ENCODE results near the gene CHTOP.
A peak's percentile ranks its signal among the peaks of the same experiment; 100 is the strongest.
"Not testable (repeated sequence)": the region's sequence is repeated elsewhere in the genome, so short reads cannot be mapped to it uniquely, and the experiment has no call there.

The CHTOP gene, protein sequence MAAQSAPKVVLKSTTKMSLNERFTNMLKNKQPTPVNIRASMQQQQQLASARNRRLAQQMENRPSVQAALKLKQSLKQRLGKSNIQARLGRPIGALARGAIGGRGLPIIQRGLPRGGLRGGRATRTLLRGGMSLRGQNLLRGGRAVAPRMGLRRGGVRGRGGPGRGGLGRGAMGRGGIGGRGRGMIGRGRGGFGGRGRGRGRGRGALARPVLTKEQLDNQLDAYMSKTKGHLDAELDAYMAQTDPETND

GRCh38 chr1:153633754-153634665 is at the start of gene CHTOP:
Gene CHTOP (plus strand): TSS chr1:153634066. CDS start chr1:153636589, 2,523 bp downstream.
- peak; percentile 97 for DNase-seq

GRCh38 chr1:153585006-153585405 is 48.9 kb upstream of the CHTOP start:
- DNase-seq, result no peak

DNA sequence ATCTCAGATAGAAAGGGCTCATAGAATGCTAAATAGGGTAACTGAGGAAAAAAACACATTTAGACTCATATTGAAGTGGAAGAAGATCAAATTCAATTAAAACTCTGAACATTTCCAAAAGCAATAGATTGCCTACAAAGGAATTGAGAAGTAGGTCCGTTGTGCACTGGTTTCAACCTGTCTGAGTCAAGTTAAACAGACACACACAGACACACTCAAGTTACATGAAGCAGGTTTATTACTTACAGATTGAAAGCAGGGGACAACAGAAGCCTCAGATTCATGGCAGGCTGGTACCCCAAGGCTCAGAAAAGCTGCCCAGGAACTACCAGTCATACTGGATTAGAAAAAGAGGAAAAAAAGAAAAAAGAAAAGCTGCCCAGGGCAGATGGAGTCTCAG is 47.5 kb upstream of the CHTOP start:
- no peak for DNase-seq

DNA sequence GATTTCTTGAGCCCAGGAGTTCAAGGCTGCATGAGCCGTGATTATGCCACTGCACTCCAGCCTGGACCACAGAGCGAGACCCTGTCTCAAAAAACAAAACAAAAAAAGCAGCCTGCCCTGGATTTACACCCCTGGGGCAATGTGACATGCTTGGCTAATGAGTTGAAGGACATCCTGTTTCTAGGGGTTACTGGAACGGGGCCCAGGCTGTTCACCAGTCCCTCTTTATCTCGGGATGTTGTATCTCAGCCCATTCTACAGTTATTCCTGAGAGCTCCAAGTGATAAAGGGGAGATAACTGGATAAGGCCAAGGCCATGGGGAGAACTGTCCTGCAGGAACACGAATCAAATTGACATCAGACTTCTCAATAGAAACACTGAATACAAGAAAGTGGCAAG is 46.6 kb upstream of the CHTOP start:
- no peak for DNase-seq

DNA sequence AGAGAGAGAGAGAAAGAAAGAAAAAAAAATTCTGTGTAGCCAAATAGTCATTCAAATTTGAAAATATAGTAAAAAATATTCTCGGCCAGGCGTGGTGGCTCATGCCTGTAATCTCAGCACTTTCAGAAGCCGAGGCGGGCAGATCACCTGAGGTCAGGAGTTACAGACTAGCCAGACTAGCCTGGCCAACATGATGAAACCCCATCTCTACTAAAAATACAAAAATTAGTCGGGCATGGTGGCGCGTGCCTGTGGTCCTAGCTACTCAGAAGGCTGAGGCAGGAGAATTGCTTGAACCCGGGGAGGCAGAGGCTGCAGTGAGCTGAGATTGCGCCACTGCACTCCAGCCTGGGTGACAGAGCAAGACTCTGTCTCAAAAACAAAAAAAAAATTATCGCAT is 45.8 kb upstream of the CHTOP start:
- not testable (repeated sequence) for DNase-seq

- no peak for DNase-seq
These were observed 45.4 kb upstream of the CHTOP start for GRCh38 chr1:153588482-153588881.

DNA sequence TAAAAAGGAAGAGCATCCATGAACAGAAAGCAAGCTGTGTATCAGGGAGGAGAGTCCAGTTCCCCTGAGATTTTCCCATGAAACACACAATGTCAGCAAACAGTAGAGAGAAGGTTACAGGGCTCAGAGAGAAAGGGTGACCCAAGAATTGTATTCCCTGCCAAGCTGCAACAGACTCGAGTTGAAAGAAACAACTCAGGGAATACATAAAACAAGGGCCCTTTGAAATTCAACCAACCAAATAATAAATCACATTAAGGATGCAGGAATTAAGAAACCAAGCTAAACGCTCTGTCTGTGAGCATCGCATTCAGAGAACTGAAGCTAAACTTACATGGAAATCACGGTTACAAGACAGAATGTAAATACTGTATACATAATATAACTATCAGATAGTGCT is 41.1 kb upstream of the CHTOP start:
- no peak for DNase-seq

GRCh38 chr1:153597206-153597605 is 36.7 kb upstream of the CHTOP start:
- DNase-seq, result peak; percentile 74

DNA sequence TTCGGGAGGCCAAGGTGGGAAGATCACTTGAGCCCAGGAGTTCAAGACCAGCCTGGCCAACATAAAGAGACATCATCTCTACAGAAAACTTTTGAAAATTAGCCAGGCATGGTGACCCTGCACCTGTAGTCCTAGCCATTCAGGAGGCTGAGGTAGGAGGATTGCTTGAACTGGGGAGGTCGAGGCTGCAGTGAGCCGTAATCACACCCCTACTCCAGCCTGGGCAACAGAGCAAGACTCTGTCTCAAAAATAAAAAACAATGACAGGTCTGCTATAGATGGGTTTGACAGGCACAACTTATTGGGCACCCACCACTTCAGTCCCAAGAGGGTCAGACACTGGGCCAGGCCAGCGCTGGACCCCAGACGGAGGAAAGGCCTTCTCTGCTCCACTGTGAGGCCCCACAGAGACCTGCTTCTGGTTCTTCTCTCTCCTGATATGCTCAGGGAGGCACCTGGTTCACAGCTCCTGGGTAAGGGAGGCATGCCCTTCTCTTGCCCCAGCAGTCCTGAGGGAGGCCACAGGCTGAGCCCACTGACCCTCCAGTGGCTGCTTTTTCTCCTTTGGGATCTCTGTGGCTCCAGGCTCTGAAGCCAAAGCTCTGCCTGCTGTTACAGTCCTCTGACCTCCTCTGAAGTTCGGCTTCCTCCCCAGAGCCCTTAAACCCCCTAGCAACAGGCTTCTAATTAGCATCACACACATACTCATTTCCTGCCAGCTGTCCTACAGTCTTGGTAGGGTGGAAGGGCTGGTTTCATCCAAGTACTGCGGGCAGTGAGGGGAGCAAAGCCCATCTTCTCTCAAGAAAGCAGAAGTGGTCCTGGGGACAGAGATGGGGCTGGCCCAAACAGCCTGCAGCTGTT is 35.3 kb upstream of the CHTOP start:
- peak; percentile 99 for DNase-seq

- no peak for DNase-seq
These were observed 34.0 kb upstream of the CHTOP start for GRCh38 chr1:153599847-153600246.

DNA sequence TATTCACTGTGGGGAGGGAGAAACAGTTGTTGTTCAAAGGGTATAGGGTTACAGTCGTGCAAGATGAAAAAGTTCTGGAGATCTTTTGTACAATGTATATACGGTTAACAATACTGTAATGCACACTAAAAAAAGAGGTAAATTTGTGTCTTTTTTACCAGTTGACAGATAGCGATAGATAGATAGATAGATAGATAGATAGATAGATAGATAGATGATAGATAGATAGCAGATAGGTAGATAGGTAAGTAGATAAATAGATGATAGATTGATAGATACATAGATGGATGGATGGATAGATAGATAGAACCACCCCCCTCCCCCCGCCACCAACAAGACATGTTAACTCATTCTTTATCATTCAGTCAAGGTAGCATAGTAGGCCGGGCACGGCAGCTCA is 31.1 kb upstream of the CHTOP start:
- DNase-seq, result no peak

DNA sequence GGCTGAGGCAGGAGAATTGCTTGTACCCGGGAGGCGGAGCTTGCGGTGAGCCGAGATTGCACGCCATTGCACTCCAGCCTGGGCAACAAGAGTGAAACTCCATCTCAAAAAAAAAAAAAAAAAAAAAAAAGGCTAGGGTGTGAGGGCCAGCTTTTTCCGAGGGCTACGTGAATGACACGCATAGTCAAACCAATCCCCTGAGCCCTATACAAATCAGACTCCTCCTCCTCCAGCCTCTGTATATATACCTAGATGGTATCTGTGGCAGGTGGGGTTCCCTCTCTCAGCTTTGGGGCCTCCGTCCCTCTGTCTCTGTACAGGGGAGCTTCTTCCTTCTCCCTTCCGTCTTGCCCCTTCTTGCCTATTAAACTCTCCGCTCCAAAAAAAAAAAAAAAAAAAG is 27.7 kb upstream of the CHTOP start:
- no peak for DNase-seq

- DNase-seq, result no peak
These were observed 26.5 kb upstream of the CHTOP start for GRCh38 chr1:153607381-153607780.

DNA sequence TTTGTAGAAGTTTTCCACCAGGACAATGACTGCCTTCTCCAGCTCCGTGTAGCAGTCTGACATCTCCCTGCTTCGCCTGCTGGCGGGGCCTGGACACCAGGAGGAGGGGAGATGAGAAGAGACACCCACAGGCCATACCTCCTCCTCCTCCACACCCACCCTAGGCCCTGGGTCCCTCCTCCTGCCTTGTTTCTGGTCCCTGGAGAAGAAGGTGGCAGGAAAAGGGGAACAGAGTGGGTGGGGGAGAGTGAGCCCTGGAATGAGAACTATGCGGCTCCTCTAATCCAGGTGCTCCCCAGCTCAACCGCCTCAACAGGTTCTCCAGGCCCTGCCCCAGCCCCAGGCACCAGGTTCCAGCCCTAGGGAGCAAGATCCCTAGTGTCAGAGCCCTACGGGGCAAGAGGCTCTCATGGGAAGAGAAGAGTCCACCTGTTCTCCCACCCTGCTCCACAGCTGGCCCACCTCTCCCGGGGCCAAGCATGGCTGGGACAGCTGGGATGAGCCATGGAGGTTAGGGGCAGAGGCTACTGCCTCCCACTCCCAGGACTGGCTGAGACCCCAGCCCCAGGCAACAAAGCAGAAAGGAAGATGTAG is 25.7 kb upstream of the CHTOP start:
- DNase-seq, result no peak

DNA sequence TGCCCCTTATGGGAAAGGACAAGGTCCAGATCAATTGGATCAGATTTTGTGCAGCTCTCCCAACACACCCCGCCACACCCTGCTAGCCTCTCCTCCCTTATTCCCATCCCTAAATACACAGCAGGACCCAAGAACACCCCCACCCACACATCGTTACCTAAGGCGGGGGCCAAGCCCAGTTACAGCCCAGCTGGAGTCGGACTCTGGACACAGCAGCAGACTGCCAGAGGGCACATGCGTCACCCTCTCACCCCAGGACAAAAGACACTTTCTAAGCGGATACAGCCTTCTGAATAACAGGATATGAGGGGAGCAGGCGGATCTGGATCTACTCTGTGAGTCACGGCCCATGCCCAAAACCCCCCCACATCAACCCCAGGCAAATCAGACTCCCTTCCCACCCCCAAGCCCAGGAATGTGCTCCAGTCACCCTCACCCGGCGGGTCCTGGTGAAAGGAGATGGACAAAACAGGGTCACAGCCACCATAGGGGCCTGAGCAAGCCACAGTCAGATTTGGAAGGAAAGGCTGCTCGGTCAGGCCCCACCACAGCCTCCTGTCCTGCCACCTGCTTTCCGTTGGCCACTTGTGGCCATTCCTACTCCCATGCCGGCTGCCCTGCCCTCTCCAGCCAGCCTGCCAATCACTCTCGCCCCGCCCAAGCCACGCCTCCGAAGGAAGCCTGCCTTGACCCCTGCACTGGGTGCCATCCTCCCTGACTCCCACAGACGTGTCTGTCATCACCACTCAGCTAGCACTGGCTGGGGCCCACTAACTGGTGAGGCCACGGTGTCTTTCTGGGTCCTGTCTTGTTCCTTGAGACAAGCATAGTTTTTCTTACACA is 24.9 kb upstream of the CHTOP start:
- DNase-seq, result peak; percentile 35

DNA sequence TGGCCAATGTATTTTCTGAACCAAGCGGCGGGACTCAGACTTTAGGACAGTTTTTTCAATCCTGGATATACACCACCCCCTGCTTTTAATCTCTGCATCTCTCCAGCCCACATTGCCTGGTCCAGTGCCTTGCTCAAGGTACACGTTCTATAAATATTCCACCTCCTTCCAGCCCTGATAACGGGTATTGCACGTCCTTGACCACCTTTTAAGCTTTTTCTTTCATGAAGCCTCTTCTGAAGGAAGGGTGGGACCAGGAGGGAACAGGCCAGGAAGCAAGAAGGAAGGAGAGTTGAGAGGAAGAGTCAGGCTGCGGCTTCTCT is 24.3 kb upstream of the CHTOP start:
- DNase-seq, result no peak

- no peak for DNase-seq
These were observed 23.5 kb upstream of the CHTOP start for GRCh38 chr1:153610334-153610733.

- no peak for DNase-seq
These were observed 23.0 kb upstream of the CHTOP start for GRCh38 chr1:153610811-153611301.

GRCh38 chr1:153611356-153611755 is 22.5 kb upstream of the CHTOP start:
- DNase-seq, result no peak

- no peak for DNase-seq
These were observed 21.6 kb upstream of the CHTOP start for GRCh38 chr1:153612111-153612754.

- DNase-seq, result no peak
These were observed 21.0 kb upstream of the CHTOP start, which contains the start of gene S100A16 for GRCh38 chr1:153612755-153613331. Gene S100A16 (minus strand): TSS chr1:153613137. CDS start chr1:153608151, 4,986 bp downstream.
